HG03571 (cell line): ENCODE results near the gene SPC25.
"Not testable (repeated sequence)": the region's sequence is repeated elsewhere in the genome, so short reads cannot be mapped to it uniquely, and the experiment has no call there.

Experiments
- ATAC-seq: cut with Tn5 transposase; IDR thresholded peaks from one replicate; pipeline ENCODE4 v1.9.1; 2021; ENCODE audit not compliant: unreplicated experiment

Gene SPC25, protein sequence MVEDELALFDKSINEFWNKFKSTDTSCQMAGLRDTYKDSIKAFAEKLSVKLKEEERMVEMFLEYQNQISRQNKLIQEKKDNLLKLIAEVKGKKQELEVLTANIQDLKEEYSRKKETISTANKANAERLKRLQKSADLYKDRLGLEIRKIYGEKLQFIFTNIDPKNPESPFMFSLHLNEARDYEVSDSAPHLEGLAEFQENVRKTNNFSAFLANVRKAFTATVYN

DNA sequence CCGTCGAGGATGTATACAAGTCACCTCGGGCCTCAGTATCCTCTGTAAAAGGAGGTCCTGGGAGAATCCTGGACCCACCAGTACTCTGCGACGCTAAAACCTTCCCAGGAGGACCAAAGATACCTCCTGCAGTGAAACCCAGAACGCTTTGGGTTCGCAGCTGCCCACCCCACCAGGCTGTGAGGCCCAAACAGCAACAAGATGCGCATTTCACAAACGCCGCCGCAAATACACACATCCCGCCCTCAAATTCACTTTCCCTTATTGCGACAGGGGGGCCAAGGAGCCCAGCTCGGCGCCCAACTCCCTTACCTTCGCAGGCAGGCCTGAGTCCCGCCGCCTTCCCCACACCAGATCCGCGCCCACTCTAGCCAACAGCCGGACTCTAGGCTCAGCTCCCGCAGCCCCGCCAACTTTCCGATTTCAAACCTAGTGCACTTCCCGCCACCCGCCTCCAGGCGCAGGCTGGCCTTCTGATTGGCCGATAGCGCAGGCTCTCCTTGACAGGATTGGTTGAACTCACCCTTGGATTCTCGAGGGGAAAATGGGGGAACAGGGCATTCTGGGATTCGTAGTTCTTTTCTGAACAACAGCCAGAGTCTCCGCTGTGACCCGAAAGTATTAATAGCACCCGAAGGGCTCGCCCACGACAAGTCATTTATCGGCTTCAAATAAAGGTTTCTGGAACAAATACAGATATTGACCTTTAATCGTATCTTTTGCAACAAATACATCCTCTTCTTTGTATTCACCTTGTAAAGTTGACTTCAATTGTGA lies at the start of gene SPC25:
TSS of gene SPC25 (minus strand) at position 425 of the 777 bp plus-strand sequence. CDS start 911 bp downstream, outside the sequence.
- peak; percentile 99 for ATAC-seq

DNA sequence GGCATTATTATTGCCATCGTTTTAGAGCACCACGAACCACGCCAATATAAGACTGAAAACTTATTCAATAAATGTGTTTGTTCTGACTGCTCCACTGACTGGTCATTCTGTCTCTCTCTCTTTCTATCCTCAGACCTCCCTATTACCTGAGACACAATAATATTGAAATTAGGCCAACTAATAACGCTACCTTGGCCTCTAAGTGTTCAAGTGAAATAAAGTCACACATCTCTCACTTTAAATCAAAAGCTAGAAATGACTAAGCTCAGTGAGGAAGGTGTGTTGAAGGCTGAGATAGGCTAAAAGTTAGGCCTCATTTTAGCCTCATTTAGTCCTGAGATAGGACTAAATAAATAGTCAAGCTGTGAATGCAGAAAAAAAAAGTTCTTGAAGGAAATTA lies 49.7 kb upstream of the SPC25 start:
- ATAC-seq, result no peak

DNA sequence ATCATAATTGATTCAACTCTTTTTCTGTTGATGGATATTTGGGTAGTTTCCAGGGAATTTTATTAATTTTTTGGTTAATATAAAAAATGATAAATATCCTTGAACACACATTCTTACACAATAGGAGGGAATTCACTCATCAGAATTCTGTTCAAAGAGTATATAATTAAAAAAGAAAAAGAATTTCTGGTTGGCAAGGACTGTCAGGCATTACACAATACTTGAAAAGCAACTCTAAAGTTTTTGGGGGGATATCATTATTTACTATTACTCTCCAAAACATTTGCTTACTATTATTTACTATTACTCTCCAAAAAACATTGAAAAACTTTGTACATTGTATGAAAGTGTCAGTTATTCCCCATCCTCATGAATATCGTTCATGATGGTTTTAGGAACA lies 48.8 kb upstream of the SPC25 start:
- no peak for ATAC-seq

DNA sequence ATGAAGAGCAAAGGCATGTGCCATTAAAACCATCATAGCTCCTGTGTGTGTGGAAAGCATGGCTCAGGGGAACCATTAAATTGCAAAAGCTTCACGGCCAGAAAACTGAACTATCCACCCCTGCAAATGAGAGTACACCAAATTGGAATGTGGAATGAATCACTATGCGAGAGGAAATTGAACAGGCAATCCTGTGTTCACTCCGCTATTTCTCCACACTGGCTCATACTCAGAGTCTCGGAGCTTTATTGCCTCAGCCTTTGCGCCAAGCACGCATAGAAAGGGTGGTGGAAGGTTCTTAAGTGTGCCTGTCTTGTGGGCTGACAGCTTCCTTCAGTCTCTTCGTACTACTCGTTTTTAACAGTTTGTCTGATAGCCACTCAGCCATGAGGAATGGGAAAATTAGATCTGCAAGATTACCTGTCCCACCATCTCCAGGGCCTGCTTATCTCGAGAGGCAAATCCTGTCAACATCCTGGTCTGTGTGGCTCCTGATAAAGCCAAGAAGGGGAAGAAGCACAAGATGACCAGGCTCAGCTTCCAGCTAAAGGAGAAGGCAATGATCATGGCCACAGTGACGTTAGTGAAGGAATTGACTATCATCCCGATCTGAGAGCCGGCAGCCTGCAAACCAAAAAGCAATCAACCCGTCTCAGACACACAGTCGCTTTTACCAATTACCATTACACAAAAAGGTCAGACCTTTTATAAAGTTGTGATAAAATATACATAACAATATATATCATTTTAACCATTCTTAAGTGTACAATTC lies 45.8 kb upstream of the SPC25 start:
- no peak for ATAC-seq

DNA sequence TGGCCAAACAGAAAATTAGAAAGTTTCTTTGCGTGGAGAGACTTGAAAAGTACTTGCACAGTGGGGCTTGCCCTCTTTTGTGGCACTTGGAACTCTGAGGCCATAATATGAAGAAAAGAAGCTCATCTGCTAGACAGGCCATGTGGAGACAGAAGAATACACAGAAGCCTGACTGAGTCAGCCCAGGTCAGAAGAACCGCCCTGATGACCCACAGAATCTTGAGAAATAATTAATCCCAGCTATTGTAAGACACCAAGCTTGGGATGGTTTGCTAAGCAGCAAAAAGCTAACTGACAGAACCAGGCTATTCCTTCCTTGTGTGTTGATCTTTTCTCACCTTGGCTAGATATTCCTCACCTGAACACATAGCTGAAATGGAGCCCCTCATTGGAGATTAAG lies 44.6 kb upstream of the SPC25 start:
- ATAC-seq, result no peak

DNA sequence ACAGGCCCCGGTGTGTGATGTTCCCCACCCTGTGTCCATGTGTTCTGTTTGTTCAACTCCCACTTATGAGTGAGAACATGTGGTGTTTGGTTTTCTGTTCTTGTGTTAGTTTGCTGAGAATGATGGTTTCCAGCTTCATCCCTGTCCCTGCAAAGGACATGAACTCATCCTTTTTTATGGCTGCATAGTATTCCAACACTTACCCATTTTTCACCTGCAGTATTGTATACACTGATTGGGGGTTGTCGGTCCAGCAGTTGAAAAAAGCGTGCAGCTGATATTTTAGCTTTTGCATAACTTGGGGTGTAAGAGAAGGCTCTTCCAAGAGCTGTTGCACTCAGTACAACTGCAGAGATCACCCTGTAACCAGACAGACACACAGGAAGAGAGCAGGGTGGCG lies 41.9 kb upstream of the SPC25 start:
- ATAC-seq, result not testable (repeated sequence)

DNA sequence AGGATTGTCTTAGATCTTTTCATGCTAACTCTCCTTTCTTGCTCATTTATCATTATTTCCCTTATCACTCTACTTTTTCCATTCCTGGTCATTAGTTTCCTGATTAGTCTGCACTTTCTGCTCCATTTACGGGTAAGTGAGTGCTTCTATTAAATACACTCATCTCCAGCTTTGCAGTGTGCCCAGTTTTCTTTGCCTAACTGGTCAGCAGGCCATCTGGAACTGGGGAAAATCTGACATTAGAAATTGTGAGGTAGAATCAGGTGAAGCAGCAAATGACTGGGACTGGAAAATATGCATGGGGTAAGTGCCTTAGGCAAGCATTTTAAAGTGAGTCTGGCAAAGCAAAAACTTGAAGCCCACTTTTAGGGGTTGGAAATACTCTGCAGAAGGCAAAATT lies 40.0 kb upstream of the SPC25 start:
- no peak for ATAC-seq

DNA sequence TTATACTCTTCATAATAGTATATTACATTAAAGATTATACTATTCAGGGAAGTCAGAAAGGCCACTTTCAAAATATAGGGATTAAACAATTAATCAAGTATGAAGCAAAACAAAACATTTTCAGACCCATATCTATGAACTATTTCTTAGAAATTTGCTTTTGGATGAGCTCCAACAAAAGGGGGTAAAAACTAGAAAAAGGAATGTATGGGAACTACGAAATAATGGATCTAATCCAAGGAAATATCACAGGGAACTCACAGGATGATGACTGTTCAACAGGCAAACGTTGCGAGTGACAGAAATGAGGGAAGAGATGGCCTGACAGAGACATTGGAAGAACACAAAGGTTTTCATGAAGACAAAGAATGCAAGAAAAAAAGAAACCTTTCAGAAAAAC lies 38.8 kb upstream of the SPC25 start:
- no peak for ATAC-seq

DNA sequence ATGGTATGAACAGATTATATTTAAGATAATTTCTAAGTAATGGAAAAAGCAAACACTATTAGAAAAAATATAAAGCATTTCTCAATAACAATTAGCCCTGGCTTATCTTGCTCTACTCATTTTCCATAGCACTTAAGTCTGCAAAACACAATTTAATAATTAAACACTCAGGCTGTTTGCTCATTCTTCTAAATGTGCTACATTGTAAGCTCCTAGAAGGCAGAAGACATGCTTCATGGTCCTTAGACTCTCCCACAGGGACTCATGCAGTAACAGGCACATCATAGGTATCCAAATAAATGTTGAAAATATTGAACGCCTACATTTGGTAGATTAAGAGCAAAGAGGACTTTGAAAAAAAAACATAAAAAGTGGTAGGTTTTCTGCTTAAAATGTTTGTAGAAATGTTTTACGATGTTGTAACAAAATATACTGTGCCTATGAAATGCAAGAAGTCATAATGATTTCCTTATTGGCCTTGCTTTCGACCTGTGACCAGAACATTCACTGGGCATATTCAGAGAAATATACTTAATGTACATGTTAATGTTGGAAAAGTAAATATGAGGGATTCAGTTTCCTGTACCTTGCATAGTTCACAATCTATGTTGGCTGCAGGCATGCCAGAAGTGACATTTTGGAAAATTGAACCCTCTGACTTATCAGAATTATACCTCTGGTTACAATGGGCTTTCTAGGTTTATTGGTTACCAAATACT lies 38.0 kb upstream of the SPC25 start:
- ATAC-seq, result no peak

DNA sequence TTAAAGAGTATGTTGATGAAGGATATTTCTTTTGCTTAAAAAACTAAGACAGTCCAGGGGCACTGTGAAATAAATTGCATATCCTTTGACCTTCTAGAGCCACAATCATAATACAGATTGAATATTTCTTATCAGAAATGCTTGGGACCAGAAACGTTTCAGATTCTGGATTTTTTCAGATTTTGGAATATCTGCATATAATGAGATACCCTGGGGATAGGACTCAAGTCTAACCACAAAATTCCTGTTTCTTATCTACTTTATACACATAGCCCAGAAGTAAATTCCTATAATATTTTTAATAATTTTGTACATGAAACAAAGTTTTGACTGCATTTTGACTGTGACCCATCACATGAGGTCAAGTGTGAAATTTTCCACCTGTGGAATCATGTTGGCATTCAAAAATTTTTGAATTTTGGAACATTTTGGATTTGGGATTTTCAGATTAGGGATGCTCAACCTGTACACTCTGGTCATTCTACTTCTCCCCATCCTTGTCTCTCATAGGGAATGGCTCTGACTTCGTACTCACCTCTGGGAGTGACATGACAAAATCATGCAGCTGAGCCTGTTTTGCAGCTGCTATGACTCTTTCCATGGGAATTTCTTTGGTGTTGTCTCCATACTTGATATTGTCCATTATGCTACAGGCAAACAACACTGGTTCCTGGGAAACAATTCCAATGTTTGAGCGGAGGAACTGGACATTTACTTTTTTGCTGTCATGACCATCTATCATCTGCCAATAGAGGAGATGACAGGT lies 36.6 kb upstream of the SPC25 start:
- no peak for ATAC-seq

DNA sequence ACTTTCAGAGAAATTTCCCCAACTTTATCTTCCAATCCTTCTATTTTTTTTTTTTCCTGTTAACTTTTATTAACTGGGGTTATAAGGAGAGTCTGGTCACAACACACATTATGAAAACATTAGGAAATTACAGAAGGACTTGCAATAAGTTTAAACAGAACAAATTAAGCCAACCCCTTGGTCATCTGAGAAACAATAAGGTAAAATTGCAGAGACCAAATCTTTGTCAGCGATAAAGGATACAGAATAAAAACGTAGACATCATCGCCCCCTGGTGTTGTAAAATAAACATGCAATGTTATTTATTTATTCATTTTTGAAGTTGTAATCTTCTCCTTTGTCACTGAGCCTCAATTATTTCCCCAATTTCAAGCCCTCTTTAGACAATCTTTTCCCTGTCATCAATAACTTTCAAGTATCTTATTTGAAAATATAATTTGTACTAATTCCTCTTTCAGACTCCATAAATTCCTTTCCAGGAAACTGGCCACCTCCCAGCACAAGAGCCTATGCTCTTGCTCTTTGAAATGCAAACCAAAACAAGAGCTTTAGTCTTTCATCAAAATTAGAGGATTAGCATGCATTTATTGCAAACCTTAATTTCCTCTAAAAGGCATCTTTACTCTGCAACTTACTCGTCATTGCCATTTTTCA lies 30.4 kb upstream of the SPC25 start:
- no peak for ATAC-seq

DNA sequence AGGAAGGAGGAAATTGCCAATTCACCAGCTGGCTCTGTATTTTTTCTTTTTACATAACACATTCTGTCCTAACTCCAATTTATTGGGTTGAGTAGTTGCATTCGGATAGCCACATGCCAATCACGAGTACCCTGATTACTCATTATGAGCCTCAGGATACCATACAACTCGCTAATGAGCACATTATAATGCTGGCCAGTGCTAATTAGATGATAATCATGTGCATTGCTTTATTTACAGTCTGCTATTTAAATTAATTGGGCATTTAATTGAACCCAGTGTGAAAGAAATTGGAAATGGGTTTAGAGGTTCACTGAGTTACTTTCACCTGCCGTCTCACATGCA lies 26.1 kb upstream of the SPC25 start:
- no peak for ATAC-seq

DNA sequence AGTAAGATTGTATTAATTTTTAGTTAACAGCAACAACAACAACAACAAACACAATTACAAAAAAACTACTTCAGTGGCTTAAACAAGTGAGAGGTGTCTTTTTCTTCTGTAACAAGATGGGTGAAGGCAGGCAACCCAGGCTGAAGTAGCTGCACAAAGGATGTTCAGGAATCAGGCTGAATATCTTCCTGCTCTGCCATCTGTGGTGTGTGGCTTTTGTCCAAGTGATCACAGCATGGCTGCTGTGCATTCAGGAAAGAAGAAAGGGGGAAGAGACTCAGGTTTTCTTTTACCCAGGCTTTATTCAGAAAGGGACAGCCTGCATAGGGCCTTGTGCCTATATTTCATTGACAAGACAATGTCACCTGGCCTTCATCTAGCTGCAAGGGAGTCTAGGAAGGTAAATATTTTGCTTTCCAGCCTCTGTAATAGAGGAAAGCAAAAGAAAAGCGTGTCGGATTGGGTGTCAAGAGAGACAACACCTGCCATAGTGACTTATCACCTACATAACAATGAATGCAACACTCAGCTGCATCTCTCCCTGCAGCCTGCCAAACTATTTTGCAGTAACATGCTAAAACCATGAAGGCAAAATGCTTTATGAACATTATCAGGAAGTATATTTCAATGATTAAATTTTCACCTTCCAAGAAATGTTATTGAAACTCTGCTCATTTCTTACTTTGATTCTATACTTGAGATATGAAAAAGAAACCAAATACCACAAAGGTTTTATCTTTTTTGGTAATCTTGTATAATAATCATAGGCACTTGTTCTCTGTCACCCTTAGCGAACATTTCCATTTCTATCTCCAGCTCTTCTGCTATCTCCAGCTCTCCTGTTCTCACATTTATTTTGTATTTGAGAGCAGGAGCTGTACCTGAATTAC lies 25.5 kb upstream of the SPC25 start:
- no peak for ATAC-seq

DNA sequence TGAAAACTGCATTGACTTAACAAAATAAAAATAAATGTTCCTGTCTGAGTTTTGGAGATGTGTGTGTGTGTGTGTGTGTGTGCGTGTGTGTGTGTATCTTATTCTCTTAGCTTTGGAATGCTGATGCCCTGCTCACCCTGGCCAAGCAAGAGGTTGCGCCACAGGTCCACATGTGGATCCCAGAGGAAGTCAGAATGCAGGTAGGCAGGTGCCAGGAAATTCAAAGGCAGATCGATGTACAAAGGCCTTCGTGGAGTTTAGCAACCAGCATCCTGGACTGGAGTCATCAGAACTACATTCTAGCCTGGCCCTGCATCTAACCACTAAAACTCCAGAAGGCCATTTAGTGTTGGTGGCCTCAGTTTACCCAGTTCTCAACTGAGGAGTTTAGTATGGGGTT lies 23.3 kb upstream of the SPC25 start:
- no peak for ATAC-seq

DNA sequence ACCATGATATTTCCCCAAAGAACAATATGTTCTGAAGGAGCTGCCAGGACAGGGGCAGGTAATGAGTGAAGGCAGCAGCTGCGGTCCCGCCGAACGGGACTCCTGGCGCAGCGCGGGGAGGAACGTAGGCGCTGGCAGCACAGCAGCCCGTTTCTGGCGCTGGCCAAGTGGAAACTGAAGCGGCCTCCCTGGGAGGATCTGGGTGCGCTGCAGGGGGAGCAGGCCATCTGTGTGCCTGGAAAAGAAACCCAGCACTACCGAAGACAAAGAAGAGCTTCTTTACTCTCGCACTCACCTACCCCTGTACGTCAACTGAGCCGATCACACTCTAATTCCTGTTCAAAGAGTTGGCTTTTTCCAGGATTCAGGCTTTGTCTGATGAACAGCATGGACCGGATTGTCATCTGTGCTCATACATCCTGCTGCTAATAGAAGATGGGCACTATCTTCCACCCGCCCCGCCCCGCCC lies 22.7 kb upstream of the SPC25 start:
- ATAC-seq, result no peak

DNA sequence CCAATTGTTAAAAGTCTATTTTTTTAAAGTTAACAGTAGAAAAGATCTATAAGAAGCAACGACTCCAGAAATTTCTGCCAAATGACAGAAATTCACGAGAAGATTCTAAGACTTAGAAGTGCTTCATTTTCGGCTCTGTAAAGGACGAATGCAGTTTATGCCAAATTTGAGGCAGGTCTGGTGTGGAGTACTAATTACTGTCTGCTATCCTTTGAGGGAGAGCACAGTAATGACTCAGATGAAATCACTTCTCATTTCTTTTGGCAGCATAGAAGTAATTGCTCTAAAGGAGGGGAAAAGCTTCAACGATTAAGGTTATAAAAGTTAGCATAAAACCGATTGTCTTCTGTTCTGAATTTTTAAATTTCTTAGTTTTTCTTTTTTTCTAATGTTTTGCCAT lies 22.2 kb upstream of the SPC25 start:
- ATAC-seq, result no peak

DNA sequence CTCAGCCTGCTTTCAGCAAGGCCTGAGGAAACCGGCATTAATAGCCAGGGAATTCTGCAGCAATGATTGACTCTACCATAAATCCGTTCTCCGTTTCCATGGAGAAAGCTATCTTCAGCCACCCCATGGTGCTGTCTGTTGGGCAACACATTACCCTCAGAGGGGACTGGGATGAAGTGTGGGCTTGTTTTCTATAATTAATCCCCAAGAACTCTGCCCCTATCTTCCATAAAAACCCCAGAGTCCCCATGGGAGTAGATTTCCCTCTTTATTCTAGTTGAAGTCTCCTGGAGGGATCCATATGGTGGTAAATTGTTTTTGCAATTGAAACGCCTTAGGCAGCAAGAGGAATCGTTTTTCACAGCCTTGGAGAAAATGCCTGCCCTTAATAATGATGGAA lies 20.1 kb upstream of the SPC25 start:
- ATAC-seq, result no peak

DNA sequence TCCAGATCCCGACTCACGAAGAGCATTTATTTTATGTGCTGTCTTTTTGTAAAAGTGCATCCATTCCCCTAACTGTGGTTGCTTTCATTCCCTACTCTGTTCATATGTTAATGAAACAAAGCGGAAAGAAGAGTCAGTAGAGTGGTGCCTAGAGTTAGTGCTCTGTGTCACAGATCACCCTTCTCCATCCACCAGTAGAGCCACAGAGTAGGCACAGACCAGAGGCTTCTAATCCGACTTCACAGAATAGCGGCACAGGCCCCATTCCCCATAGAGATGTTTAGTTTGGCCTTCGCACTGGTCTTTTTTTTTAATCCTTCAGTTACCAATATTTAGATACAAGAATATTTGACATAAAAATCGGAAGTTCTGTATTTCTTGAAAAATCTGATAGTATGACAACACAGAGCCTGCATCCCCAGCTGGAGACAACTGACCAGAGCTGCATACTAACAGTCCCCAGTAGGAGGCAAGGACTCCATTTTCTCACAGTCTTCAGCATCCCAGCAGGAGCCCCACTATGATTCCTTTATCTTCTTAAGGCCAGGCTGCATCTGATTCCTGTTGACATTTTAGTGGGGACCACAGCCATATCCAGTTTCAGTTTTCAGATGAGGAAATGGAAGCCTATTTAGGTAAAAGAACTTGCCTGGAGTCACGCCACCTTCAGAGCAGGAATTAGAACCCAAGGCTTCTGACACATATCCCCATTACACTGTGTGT lies 17.9 kb upstream of the SPC25 start:
- ATAC-seq, result no peak
